ES-I3 (cell line): ENCODE data around the gene HPSE2.

ENCODE experiments used
- H3K36me3 ChIP-seq: 2 replicates; pipeline ENCODE4 v1.6.1; 2013; ENCODE audit warnings: mild to moderate bottlenecking, low read length, control low read depth, moderate library complexity; ENCODE audit not compliant: insufficient read depth
- H3K4me1 ChIP-seq: 2 replicates; pipeline ENCODE4 v1.6.1; 2013; ENCODE audit warnings: mild to moderate bottlenecking, control low read depth, low read length; ENCODE audit not compliant: insufficient read depth
- H3K9ac ChIP-seq: 2 replicates; pipeline ENCODE4 v1.6.1; 2013; ENCODE audit warnings: low read depth, mild to moderate bottlenecking, low read length, moderate library complexity
- H3K9me3 ChIP-seq: 2 replicates; pipeline ENCODE4 v1.6.1; 2013; ENCODE audit warnings: mild to moderate bottlenecking, low read length, moderate library complexity; ENCODE audit not compliant: control insufficient read depth, insufficient read depth

The HPSE2 gene

GRCh38 chr10:98478430-98479222 lies 757.0 kb downstream of the HPSE2 start:
- no peak overlapping the region for H3K9ac ChIP-seq
- peaks cover under 1% of the 10 kb centered on the region; the same call in 1 of the 2 replicates for H3K9me3 ChIP-seq
- peaks cover 5% of the 10 kb centered on the region; the same call in 1 of the 2 replicates for H3K4me1 ChIP-seq
- H3K36me3 ChIP-seq = no peaks in the 10 kb centered on the region

- Histone ChIP-seq H3K9me3 (no peaks in the 10 kb centered on the region), H3K4me1 (peaks cover 5% of the 10 kb centered on the region; the same call in 1 of the 2 replicates), H3K9ac (no peak overlapping the region), H3K36me3 (no peaks in the 10 kb centered on the region)
These were observed 757.8 kb downstream of the HPSE2 start for GRCh38 chr10:98477861-98478260.

GRCh38 chr10:98474628-98475027 lies 761.0 kb downstream of the HPSE2 start:
- peaks cover 5% of the 10 kb centered on the region; the same call in 1 of the 2 replicates for H3K4me1 ChIP-seq
- no peaks in the 10 kb centered on the region for H3K36me3 ChIP-seq
- H3K9me3 ChIP-seq = no peaks in the 10 kb centered on the region
- no peak overlapping the region for H3K9ac ChIP-seq

GRCh38 chr10:98472196-98472595 lies 763.5 kb downstream of the HPSE2 start:
- H3K9me3 ChIP-seq = no peaks in the 10 kb centered on the region

GRCh38 chr10:98470850-98471249 lies 764.8 kb downstream of the HPSE2 start:
- H3K36me3 ChIP-seq = no peaks in the 10 kb centered on the region
- no peak overlapping the region for H3K9ac ChIP-seq
- H3K4me1 ChIP-seq = no peaks in the 10 kb centered on the region
- no peaks in the 10 kb centered on the region for H3K9me3 ChIP-seq

More at GRCh38 chr10:98472196-98472595, 763.5 kb downstream of the HPSE2 start:
- Histone ChIP-seq H3K9ac (no peak overlapping the region), H3K4me1 (no peaks in the 10 kb centered on the region), H3K36me3 (no peaks in the 10 kb centered on the region)

GRCh38 chr10:98469001-98469931 lies 766.4 kb downstream of the HPSE2 start:
- H3K9ac ChIP-seq = no peak overlapping the region
- H3K9me3 ChIP-seq = no peaks in the 10 kb centered on the region
- no peaks in the 10 kb centered on the region for H3K4me1 ChIP-seq
- no peaks in the 10 kb centered on the region for H3K36me3 ChIP-seq

GRCh38 chr10:98467506-98468318 lies 767.9 kb downstream of the HPSE2 start:
- Histone ChIP-seq H3K9ac (peak overlapping the region; percentile 55), H3K9me3 (no peaks in the 10 kb centered on the region), H3K4me1 (no peaks in the 10 kb centered on the region), H3K36me3 (no peaks in the 10 kb centered on the region)

GRCh38 chr10:98466861-98467505 lies 768.7 kb downstream of the HPSE2 start:
- Histone ChIP-seq H3K9me3 (no peaks in the 10 kb centered on the region), H3K9ac (no peak overlapping the region), H3K36me3 (no peaks in the 10 kb centered on the region), H3K4me1 (no peaks in the 10 kb centered on the region)

GRCh38 chr10:98465866-98466265 lies 769.8 kb downstream of the HPSE2 start:
- Histone ChIP-seq H3K9me3 (no peaks in the 10 kb centered on the region), H3K4me1 (no peaks in the 10 kb centered on the region; the same call in 1 of the 2 replicates), H3K9ac (no peak overlapping the region), H3K36me3 (no peaks in the 10 kb centered on the region)

- no peaks in the 10 kb centered on the region for H3K36me3 ChIP-seq
- H3K9ac ChIP-seq = no peak overlapping the region
- no peaks in the 10 kb centered on the region; the same call in 1 of the 2 replicates for H3K4me1 ChIP-seq
- no peaks in the 10 kb centered on the region for H3K9me3 ChIP-seq
These were observed 771.5 kb downstream of the HPSE2 start for GRCh38 chr10:98463976-98464754.

GRCh38 chr10:98463016-98463415 lies 772.6 kb downstream of the HPSE2 start:
- Histone ChIP-seq H3K4me1 (no peaks in the 10 kb centered on the region; the same call in 1 of the 2 replicates), H3K9ac (no peak overlapping the region), H3K9me3 (no peaks in the 10 kb centered on the region)

GRCh38 chr10:98461500-98461842 lies 774.2 kb downstream of the HPSE2 start:
- Histone ChIP-seq H3K36me3 (no peaks in the 10 kb centered on the region), H3K9me3 (no peaks in the 10 kb centered on the region), H3K4me1 (peaks cover under 1% of the 10 kb centered on the region), H3K9ac (no peak overlapping the region)

More at GRCh38 chr10:98463016-98463415, 772.6 kb downstream of the HPSE2 start:
- no peaks in the 10 kb centered on the region for H3K36me3 ChIP-seq
